ENCODE data around the gene TP63.

GRCh38 chr3:189787191-189787590 lies 156.0 kb downstream of the TP63 start:
- TF ChIP-seq CTCF (IDR thresholded peaks at IDR 0.05) (no peak), POLR2A (IDR thresholded peaks at IDR 0.05) (no peak)

Measured in Peyer's patch (tissue), 4 donors.